Stromal cell of bone marrow (primary cell): ENCODE results near the gene REPS2.
"Not testable (repeated sequence)": the region's sequence is repeated elsewhere in the genome, so short reads cannot be mapped to it uniquely, and the experiment has no call there.

Source experiments
- DNase-seq: peaks from one replicate; pipeline ENCODE4 v3.0.0-alpha.2; 2012; ENCODE audit warnings: low read depth

The REPS2 gene

DNA sequence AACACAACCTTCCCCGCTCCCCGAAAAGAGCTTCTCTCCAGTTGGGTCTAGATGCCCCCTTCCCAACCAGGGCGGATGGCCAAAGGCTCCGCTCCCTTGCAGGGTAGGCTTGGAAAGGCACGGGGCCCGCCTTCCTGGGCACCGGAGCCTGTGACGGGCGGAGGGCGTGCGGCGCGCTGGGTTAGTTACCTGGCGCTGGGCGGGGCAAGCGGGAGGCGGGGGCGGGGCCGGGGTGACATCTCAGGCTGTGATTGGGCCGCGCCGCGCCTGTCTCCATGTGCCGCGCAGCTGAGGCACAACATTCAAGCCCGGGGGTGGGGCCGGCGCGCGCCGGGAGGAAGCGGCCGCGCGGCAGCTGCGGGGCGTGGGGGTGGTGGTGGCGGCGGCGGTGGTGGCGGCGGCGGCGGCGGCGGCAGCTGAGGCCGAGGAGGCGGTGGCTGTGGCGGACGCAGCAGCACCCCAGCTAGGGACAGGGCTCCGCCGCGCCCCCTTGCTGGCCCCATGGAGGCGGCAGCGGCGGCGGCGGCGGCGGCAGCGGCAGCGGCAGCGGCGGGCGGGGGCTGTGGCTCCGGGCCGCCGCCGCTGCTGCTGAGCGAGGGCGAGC, at the start of gene REPS2:
Gene REPS2 (plus strand): TSS at position 298 of the 604 bp plus-strand sequence. CDS start 204 bp downstream, at position 502.
- DNase-seq = peak; percentile 21

DNA sequence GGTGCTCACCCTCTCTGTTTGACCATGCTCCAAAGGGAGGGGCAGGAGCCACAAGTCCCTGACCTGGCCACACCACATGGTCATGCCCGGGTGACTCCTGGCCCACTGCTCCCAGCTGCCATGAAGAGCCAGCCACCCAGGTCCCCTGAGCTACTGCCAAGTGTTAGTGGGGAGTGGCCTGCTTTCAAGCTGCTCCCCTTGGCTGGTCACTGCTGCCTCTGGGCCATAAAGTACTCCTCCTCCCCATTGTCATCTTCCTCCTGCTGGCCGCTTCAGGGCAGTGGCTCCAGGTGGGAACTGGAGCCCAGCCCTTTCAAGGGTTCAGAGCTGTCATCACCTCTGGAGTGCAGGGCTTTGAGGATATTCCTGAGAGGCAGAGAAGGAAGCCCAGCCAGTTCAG, 49.0 kb upstream of the REPS2 start:
- DNase-seq = no peak

DNA sequence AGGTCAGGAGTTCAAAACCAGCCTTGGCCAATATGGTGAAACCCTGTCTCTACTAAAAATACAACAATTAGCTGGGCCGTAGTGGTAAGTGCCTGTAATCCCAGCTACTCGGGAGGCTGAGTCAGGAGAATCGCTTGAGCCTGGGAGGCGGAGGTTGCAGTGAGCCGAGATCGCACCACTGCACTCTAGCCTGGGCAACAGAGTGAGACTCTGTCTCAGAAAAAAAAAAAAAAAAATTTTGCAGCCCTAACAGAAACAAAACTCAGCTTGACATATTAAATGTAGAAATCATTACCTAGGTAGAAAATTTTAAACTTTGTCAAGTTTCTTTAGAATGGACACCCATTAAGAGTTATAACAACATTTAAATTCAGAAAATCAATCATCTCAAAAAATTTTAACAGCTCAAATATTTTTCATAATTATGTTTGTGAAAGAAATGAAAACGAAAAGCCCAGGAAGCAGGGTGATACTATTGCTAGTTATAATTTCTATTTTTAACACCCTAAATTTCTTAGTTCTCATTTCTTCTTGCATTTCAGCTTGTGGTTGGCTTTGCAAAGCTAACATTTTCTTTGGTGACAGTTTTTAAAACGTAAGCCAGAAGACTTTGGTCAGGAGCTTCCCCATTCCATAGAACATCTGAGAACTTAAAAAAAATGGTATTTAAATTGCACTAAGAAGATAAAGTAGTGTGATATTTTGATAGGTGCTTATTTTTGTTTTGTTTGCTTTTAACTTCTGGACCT, 43.0 kb upstream of the REPS2 start:
- no peak for DNase-seq

DNA sequence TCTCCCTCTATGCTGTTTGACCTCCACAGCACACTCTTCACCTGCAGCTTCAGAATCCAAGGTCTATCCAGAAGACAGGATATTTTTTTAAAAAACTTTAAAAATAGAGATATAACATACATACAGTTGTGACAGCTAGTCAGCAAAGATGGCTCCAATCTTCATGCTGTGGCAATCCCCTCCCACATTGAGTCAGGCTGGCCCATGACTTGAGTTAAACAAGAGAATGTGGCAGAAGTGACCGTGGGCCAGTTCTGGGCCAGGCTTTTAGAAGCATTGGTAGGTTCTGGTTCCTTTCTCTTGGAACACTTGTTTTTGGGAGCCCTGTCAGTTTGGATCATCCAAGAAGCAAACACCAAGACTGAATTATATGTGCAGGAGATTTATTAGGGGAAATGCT, 36.1 kb upstream of the REPS2 start:
- DNase-seq = no peak

DNA sequence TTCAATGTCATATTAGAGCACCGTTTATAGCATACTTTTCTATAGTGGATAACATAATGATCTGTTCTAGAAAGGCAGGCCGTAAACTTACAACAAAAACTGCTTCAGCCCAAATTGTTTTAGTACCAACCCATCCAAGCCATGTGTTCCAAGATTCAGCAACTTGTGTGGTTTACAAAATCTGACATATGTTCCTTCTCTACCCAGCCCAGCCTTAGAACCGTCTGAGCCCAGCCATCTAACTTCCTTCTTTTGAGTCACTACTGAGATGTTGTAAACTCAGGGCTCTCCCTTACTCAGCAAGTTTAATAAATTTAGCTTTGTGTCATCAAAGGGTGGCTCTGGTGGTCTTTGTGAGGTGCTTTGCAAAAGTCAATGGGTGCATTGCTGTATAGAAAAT, 32.4 kb upstream of the REPS2 start:
- DNase-seq = no peak

DNA sequence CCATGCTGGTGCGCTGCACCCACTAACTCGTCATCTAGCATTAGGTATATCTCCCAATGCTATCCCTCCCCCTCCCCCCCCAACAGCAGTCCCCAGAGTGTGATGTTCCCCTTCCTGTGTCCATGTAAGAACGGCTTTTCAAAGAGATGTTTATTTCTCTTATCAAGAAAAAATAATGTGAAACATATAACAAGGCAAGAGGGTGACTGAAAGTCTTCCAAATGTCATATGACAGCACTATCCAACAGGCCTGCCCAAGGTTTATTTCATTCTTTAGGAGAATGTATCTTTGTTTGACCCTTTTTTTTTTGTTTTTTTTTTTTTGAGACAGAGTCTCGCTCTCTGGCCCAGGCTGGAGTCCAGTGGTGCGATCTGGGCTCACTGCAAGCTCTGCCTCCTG, 29.9 kb upstream of the REPS2 start:
- no peak for DNase-seq

DNA sequence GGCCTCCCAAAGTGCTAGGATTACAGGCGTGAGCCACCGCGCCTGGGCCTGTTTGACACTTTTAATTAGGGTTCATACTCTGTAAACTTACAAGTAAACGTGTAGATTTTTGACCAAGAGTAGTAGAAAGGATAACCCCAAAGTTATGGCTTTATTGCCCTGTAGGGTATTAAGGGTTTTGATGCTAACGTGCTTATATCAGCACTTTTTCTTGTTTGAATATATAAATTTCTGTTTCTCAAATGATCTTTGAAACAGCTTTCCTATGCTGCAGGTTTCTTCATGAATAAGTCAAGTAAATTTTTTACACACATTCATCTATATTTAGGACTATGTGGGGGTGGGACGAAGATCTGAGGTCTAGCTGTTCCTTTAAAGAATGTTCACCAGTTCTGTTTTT, 29.3 kb upstream of the REPS2 start:
- no peak for DNase-seq

DNA sequence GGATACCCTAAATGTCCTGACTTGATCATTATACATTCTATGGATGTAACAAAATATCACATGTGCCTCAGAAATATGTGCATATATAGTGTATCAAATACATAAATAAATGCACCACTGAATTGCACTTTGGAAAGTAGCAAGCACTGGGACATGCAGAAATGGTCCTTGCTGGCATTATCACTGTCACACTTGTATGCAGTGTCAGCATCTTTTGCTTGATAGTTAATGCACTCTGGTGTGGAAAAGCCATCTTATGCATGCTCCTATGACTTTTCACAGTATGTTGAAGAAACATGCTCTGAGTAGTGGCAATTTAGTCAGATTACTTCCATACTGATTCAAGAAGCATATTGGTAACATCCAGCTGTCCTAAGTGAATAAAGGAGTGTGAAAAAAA, 27.5 kb upstream of the REPS2 start:
- no peak for DNase-seq

DNA sequence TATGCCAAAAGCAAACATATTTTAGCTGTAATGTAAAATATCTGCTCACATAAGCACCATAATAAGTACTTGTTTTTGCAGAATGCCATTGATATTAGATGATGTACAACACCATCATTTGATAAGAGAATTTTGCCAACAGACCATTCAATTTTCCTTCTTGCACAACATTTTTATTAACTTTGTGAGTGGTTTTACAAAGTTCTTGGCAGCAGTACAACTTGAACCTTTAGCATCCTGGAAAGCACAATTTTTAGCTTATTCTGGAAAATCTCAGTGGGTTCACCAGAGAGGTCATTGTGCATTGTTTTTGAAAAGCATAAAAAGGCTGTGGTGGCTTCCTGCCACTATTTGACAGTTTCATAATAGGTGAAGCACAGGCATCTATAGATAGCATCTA, 26.4 kb upstream of the REPS2 start:
- no peak for DNase-seq

DNA sequence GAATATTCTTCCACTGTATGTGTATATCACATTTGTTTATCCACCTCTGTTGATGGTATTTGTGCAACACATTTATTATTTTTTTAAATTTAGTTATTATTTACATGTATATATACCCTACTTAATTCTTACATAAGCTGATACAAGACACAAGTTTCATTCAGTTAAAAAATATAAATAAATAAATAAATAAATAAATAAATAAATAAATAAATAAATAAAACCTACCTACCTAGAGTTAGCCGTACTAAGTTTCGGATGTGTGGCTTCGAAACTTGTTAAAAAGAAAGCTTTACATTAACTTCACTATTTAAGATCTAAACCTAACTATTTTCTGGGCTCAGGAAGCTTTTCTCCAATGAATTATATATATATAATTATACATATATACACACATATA, 23.3 kb upstream of the REPS2 start:
- no peak for DNase-seq

DNA sequence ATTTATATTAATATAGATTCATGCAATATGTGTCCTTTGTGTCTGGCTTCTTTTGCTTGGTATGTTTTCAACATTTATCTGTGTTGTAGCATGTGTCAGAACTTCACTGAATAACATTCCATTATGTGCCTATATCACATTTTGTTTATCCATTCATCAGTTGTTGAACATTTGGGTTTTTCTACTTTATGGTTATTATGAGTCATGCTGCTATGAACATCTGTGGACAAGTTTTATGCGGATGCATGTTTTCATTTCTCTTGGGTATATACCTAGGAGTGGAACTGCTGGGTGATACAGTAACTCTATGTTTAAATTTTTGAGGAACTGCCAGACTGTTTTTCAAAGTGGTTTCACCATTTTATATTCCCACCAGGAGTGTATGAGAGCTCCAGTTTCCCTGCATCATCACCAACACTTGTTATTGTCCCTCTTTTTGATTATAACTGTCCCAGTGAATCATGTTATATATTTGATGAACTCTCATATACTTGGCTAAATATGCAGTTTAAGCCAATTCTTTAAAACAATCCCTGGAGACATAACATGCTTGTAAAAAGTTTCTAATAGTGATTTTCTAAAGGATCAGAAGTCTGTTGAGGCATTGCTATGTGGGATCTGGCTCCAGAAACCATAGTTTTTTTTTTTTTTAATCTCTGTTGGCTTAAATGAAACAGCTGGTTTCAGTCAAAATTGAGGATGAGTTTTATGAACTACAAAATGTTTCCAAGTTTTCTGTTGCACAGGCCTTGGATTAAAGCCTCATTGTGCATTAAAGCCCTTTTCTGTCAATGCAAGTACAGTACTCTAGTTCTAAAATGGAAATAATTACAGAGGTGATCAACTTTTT, 21.6 kb upstream of the REPS2 start:
- no peak for DNase-seq

DNA sequence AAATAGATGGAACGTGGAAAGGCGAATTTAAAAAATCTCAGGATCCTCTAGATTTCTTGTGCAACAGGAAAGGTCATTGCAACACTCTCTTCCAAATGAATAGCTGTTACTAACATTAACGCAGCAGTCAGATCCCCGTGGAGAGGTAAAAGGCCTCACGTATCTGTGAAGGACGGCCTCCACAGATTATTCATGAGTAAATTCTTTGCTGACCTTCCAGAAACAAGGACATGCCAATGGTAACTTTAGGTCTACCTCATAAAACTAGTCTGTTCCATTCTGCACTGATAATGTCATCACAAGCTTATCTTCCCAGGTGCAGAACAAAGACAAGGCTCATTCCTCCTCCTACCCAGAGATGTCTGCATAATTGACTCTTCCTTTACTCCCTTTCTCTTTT, 16.1 kb upstream of the REPS2 start:
- no peak for DNase-seq

DNA sequence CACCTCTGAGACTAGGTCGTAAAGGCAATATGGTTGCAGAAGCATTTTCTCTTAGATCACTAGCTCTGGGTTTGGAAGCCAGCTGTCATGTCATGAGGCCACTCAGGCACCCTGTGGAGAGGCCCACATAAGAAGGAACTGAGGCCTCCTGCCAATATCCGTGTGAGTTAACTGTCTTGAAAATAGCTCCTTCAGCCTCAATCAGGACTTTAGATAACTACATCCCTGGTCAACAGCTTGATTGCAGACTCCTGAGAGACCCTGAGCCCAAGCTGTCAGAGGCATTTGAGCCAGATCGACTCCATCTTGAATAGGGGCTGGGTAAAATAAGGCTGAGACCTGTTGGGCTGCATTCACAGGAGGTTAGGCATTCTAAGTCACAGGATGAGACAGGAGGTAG, 15.1 kb upstream of the REPS2 start:
- DNase-seq = no peak

DNA sequence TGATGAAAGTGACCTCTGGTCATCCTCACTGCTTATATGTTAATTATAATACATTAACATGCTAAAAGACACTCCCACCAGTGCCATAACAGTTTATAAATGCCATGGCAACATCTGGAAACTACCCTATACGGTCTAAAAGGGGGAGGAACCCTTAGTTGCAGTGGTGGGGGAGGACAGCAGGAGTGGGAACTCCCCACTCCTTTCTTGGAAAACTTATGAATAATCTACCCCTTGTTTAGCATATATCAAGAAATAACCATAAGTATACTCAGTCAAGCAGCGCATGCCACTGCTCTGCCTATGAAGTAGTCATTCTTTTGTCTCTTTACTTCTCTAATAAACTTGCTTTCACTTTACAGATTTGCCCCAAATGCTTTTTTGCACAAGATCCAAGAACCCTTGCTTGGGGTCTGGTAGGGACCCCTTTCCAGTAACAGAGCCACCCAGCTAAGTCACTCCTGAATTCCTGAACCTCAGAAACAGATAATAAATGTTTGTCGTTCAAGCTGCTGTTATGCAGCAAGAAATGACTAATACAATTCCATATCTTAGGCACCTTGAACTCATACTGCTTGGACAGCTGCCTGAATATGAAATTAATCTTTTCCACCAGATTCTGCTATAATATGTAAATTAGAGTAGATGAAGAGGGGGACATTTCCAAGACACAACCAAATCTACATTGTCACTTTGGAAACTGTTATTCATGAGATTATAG, 14.4 kb upstream of the REPS2 start:
- no peak for DNase-seq

DNA sequence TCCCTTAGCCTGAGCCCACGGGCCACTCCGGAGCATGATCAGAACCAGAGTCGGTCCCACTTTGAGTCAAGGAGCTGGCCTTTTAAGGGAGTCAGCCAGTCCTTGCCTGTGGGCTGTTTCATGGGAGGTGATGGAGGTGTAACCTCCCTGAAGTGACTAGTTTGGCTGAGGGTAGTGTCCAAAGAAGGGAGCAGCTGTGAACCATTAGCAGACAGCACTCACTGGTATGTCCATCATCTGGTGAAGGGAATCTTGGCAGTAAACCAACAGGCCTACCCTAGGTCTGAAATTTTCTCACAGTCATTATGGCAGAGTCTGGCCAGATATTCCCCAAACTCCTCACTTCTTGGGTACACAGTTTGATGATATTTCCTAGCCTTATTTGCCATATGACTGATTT, 12.3 kb upstream of the REPS2 start:
- DNase-seq = no peak

DNA sequence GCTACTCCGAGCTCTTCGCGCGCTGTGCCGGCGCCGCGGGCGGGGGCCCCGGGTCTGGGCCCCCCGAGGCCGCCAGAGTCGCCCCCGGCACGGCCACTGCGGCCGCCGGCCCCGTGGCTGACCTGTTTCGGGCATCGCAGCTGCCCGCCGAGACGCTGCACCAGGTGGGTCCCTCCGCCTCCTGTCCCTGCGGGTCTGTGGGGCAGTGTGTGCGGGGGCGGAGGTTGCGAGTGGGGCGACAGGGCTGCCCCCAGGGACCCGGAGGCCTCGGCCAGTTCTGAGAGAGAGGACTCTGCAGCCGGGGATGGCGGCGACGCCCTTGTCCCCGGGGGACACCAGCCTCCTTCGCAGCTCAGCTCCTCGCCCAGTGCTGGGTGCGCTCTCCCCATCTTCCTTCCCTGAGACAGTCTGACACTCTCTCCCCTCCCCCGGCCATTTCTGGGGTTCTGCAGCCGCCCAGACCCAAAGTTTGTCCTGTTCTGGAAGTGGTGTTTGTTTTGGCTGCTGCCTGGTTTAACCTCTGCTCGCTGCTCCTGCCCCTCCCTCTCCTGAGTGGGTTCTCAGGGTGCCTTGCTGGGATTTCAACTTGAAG, 609 bp downstream of the REPS2 start:
- no peak for DNase-seq

DNA sequence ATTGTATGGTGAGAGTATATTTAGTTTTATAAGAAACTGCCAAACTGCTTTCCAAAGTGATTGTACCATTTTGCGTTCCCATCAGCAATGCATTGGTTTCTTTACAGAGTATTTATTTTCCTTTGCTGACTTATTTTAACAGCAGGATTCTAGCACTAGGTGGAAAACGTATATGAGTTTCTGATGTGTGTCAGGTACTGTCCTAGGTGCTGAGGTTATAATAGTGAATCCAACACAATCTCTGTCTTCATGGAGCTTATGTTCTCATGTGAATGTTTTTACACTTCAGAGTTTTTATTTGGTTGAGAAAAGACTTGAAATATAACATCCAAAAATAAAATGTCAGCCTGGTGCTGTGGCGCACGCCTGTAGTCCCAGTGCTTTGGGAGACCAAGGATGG, 4.0 kb downstream of the REPS2 start:
- DNase-seq = no peak

DNA sequence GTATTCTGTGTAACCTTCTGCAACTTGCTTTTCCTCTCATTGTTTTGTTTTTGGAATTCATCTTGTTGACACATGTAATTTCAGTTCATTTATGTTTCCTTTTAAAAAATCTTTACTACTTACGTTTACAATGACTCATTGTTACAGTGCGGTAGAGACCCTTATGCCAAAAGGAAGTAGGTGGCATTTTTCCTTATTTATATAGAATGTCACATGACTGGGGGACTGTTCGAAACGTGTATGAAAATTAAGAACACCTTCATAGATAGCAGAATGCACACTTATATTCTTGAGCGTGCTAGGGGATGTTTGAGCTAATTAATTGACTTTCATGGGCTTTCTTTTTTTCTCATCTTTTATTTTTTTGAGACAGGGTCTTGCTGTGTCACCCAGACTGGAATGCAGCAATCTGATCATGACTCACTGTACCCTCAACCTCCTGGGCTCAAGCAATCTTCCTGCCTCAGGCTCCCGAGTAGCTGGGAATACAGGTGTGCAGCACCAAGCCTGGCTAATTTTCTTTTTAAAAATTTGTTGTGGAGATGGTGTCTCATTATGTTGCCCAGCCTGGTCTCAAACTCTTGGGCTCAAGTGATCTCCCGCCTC, 7.3 kb downstream of the REPS2 start:
- no peak for DNase-seq

DNA sequence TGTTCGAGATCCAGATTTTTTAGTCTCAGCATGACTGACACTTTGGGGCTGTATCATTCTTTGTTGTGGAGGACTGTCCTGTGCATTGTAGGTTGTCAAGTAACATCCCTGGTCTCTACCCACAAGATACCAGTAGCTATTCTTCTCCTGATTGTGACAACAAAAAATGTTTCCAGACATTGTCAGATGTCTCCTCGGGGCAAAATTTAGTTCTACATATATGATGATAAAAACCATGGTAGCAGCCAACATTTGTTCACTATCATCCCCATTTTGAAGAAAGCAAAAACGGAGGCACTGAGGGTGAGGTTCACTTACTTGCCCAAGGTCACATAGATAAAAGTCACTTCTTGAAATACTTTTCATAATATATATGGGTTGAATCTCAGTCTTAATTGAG, 11.3 kb downstream of the REPS2 start:
- no peak for DNase-seq

DNA sequence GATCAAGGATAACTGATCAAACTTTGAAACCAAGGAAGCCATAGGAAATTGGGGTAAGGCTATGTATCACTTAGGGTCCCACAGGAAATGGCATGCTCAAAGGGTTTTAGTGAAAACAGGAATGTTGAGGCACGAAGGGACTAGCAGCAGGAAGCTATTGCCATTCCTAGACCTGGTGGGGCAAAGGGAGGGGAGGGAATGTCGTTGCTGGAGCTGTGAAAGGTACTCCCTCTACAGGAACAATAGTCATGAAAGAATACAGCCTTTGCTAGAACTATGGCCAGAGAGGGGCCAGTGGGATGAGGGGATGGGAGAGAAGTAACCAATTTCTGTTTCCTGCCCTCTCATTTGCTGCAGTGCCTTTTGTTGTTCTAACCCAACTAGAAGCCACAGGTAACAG, 11.9 kb downstream of the REPS2 start:
- no peak for DNase-seq

DNA sequence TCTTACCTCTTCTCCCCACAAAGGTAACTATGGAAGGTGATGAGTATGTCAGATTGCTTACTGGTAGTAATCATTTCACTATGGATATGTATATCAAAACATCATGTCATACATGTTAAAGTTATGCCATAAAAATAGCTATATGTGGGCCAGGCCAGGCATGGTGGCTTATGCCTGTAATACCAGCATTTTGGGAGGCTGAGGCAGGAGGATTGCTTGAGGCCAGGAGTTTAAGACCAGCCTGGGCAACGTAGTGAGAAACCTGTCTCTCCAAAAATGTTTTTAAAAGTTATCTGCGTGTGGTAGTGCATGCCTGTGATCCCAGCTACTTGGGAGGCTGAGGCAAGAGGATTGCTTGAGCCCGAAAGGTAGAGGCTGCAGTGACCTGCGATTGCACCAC, 16.2 kb downstream of the REPS2 start:
- not testable (repeated sequence) for DNase-seq

DNA sequence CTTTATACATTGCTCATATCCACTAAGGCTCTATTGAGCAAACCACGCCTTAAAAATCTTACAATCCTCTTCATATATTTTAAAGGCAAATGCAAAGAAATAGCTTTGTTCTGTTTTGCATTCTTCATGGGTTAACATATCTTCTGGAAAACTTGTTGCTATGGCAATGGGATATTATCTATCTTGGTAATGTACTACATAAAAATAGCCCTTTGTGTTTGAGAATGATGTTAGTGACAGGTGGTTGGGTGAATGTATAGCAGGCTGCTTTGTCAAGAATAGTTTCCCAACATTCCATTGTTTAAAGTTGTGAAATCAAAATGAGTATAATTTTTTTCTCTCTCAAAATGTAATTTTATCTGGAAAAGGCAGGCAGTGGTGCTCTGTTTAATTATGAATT, 16.8 kb downstream of the REPS2 start:
- no peak for DNase-seq
